ENCODE results near the gene FARS2. TPM values are rescaled to one million over a fixed set of nuclear protein-coding genes. Genes with fewer than 3 reads are reported as not detected.

Gene FARS2
- total RNA-seq, 2 donors from 2014 or later = 16.2 to 18.3 TPM

- Mint-ChIP-seq H3K27ac (no peak overlapping the region), H3K27me3 (ENCODE audit: insufficient read depth) (no peaks in the 10 kb centered on the region), H3K9me3 (no peaks in the 10 kb centered on the region), H3K36me3 (ENCODE audit: low read depth) (no peaks in the 10 kb centered on the region), H3K4me1 (no peaks in the 10 kb centered on the region), H3K4me3 (no peak overlapping the region)
- Histone ChIP-seq H3K27me3 (ENCODE audit: control insufficient read depth, insufficient read depth, low read length, poor library complexity, severe bottlenecking) (no peaks in the 10 kb centered on the region), H3K4me1 (ENCODE audit: control insufficient read depth, insufficient read depth, low read length) (no peaks in the 10 kb centered on the region), H3K4me3 (ENCODE audit: low read length) (no peak overlapping the region), H3K27ac (ENCODE audit: low read depth, low read length) (no peak overlapping the region), H3K9ac (ENCODE audit: extremely low read depth, low read length, poor library complexity, severe bottlenecking) (no peak overlapping the region), H3K36me3 (ENCODE audit: control insufficient read depth, insufficient read depth, low read length) (no peaks in the 10 kb centered on the region), H3K9me3 (ENCODE audit: control insufficient read depth, low read length) (no peaks in the 10 kb centered on the region)
- no peak for DNase-seq
- 92 to 96% methylated on average over 10 to 11 of the region's 11 CpGs for WGBS, 2 experiments (ENCODE audit: insufficient coverage in 1 of 2, insufficient read length in 1 of 2)
- no peak for TF ChIP-seq CTCF (conservative IDR thresholded peaks at IDR 0.05)
Observed at GRCh38 chr6:5343998-5344397, 82.7 kb downstream of the FARS2 start.

- Histone ChIP-seq H3K4me1 (ENCODE audit: control insufficient read depth, insufficient read depth, low read length) (no peaks in the 10 kb centered on the region), H3K27me3 (ENCODE audit: control insufficient read depth, insufficient read depth, low read length, poor library complexity, severe bottlenecking) (no peaks in the 10 kb centered on the region), H3K27ac (ENCODE audit: low read depth, low read length) (no peak overlapping the region), H3K9me3 (ENCODE audit: control insufficient read depth, low read length) (no peaks in the 10 kb centered on the region), H3K36me3 (ENCODE audit: control insufficient read depth, insufficient read depth, low read length) (no peaks in the 10 kb centered on the region), H3K4me3 (ENCODE audit: low read length) (no peak overlapping the region), H3K9ac (ENCODE audit: extremely low read depth, low read length, poor library complexity, severe bottlenecking) (no peak overlapping the region)
- Mint-ChIP-seq H3K9me3 (peaks cover 3% of the 10 kb centered on the region), H3K4me1 (no peaks in the 10 kb centered on the region), H3K36me3 (ENCODE audit: low read depth) (no peaks in the 10 kb centered on the region), H3K27me3 (ENCODE audit: insufficient read depth) (no peaks in the 10 kb centered on the region), H3K4me3 (no peak overlapping the region), H3K27ac (no peak overlapping the region)
- TF ChIP-seq CTCF (conservative IDR thresholded peaks at IDR 0.05) = no peak
- DNase-seq = no peak
- WGBS, 2 experiments (ENCODE audit: insufficient coverage in 1 of 2, insufficient read length in 1 of 2) = 95 to 97% methylated on average over 6 of the region's 6 CpGs
Observed at GRCh38 chr6:5345324-5345723, 84.0 kb downstream of the FARS2 start.

GRCh38 chr6:5351552-5352210 lies 90.4 kb downstream of the FARS2 start:
- Histone ChIP-seq H3K27ac (ENCODE audit: low read depth, low read length) (no peak overlapping the region), H3K27me3 (ENCODE audit: control insufficient read depth, insufficient read depth, low read length, poor library complexity, severe bottlenecking) (no peaks in the 10 kb centered on the region), H3K9ac (ENCODE audit: extremely low read depth, low read length, poor library complexity, severe bottlenecking) (no peak overlapping the region), H3K36me3 (ENCODE audit: control insufficient read depth, insufficient read depth, low read length) (no peaks in the 10 kb centered on the region), H3K9me3 (ENCODE audit: control insufficient read depth, low read length) (no peaks in the 10 kb centered on the region), H3K4me1 (ENCODE audit: control insufficient read depth, insufficient read depth, low read length) (no peaks in the 10 kb centered on the region), H3K4me3 (ENCODE audit: low read length) (no peak overlapping the region)
- Mint-ChIP-seq H3K4me3 (no peak overlapping the region), H3K27ac (no peak overlapping the region), H3K36me3 (ENCODE audit: low read depth) (no peaks in the 10 kb centered on the region), H3K9me3 (peaks cover 3% of the 10 kb centered on the region), H3K4me1 (no peaks in the 10 kb centered on the region), H3K27me3 (ENCODE audit: insufficient read depth) (no peaks in the 10 kb centered on the region)
- whole genome bisulfite sequencing, 2 experiments (ENCODE audit: insufficient coverage in 1 of 2, insufficient read length in 1 of 2) = 95% methylated on average over 4 of the region's 6 CpGs; no CpG with 5 or more reads in 1 of the 2 experiments
- DNase-seq = no peak
- TF ChIP-seq CTCF (conservative IDR thresholded peaks at IDR 0.05) = no peak
